Measurements from ENCODE around the gene HSPA13.
"Not testable (repeated sequence)": the region's sequence is repeated elsewhere in the genome, so short reads cannot be mapped to it uniquely, and the experiment has no call there.

The HSPA13 gene

GRCh38 chr21:14382835-14383595 is at the start of gene HSPA13:
Gene HSPA13, minus strand, starts transcription at chr21:14383146. Its CDS starts 27 bp downstream, at chr21:14383119.
- DNase-seq: peak; percentile 99

- DNase-seq: no peak
These were observed 36.0 kb upstream of the HSPA13 start for GRCh38 chr21:14418920-14419319.

DNA sequence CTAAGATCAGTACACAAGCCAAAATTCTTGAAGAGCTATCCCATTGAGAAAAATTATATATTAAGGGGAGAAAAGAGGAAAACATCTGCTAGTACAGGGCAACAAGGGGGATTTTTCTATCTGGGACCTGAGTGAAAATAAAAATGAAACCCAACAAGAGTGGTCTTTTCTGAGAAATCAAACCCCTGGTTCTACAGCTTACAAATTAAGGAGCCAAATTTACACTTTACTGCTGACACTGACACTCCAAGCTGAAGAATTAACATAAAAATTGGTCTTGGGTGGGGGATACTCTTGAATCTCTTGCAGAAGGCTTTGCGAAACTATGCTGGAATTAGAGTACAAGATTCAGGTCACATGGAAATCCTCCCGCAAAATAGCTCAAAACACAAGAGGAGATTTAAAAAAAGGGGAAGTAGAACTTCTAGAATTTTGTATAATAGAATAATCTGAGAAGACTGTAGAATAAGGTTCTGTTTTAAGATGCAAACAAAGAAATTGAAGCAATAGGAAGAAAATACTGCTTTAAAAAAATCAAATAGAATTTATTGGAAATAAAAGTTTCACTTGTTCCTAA is 32.1 kb upstream of the HSPA13 start:
- DNase-seq: no peak

DNA sequence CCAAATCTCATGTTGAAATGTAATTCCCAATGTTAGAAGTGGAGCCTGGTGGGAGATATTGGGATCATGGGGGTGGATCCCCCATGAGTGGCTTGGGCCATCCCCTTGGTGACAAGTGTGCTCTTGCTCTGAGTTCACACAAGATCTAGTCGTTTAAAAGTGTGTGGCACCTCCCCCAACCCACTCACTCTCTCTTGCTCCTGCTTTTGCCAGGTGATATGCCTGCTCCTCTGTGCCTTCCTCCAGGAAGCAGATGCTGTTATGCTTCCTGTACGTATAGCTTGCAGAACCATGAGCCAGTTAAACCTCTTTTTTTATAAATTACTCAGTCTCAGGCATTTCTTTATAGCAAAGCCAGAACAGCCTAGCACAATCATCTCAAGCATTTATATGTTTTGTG is 23.0 kb upstream of the HSPA13 start:
- no peak for DNase-seq

DNA sequence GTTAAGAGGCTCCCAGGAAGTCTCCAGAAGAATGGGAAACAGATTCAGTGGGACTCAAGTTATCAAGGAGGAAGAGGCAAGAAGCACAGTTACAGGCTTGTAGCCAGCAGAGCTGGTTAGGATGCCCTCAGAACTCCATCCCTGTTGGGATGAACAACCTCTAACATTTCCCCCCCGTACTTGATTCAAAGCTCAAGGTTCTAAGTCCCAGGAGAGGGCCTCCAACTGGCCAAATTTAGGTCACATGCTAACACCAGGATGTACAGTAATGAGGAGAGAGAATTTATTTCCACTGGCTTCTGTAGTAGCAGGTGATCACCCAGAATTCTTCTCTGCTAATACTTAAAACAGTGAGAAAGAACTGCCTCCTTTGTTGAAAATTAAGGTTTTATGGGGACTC is 22.3 kb upstream of the HSPA13 start:
- no peak for DNase-seq

DNA sequence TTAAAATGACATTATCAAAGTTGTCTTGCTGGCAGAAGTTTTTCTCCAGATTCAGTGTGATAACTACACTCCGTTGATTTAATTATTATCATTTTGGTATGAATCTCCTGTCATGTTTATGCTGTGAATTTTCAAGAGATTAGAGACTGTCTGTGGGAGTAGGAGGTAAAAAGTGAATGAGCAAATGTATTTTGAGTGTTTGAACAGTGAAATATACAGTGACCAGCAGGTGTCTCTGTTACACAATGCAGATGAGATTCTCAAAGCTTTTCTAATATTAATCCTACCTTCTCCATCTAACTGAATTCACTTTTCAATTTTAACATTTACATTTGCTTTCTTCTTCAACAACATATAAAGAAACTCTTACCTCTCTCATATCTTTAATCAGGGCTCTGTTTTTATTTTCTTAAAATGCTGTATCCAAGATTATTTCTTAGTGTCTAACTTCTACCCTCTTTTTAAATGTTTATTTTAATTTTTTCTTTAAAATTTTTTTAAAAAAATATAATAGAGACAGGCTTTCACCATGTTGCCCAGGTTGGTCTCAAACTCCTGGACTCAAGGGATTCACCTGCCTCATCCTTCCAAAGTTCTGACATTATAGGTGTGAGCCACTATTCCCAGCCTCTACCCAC is 20.9 kb upstream of the HSPA13 start:
- DNase-seq: no peak

- DNase-seq: no peak
These were observed 18.3 kb upstream of the HSPA13 start for GRCh38 chr21:14401217-14401616.

DNA sequence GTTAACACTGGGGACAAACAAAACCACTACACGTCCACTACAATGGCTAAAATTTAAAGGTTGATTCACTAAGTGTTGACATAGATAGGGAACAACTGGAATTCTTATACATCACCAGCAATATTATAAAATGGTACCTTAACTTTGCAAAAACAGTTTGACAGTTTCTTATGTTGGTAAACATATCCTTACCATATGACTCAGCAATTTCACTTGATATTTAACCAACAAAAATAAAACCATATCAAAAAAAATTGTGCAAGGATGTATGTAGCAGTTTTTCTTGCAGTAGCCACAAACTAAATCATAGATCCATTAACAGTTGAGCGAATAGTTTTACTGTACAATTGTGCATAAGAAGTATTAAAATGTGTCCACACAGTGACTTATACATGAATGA is 5.3 kb upstream of the HSPA13 start:
- no peak for DNase-seq

DNA sequence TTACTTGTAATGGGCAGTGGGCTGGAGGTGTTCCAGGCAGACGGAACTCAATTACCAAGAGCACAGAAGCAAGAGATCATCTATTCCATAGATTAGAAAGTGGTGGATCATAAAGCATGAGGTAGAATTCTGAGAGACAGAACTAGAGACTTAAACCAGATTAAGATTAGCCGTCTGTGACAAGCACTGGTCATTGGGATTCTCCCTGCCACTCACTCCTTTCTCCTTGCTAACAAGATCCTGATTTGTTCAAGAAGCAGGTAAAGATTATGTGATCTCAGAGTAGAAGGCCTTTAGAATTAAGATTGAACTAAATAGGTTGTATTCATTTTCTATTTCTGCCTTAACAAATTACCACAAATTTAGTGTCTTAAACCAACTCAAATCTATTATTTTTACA is 1.5 kb upstream of the HSPA13 start:
- DNase-seq: no peak

DNA sequence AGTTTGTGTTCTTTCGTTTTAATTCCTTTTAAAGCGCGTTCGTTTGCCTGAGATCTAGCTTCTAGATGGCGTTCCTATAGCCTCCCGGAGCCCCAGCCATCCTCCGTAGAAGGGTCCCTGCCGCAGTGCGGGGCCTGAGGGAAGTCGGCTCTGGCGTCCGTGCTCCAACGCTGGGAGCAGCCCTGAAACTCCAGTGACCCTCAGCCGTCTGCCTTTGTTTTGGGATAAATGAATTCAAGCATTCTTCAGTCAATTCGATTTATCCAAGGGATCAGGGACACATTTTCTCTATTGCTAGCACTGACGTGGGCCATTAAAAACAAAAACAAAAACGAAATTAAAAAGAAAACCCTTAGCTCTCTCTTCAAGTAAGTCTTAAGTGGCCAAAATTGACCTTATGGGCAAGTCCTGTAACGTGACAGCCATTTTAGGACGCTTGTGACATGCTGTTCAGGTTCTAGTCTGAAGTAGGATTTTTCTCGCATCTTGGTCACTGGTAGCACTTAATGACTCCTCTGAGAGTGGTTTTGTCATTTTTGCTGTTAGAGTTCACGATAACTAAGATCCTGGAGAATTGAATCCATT is 742 bp upstream of the HSPA13 start:
- DNase-seq: no peak

DNA sequence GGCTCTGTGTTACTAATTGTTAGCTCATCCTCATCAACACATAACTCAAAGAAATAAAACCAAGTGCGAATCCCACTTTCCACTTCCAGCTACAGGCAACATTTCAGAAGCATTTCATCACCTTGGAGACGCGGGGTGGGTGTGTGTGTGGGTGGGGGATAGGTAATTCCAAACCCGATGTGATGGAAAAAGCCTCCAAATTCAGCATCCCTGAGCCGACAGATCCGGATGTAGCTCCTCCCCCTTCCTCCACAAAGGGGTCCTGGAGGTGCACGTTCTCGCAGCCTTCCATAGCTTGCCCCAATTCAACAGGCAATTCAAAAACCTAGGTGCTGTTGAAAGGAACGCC is 486 bp downstream of the HSPA13 start:
- peak; percentile 51 for DNase-seq

DNA sequence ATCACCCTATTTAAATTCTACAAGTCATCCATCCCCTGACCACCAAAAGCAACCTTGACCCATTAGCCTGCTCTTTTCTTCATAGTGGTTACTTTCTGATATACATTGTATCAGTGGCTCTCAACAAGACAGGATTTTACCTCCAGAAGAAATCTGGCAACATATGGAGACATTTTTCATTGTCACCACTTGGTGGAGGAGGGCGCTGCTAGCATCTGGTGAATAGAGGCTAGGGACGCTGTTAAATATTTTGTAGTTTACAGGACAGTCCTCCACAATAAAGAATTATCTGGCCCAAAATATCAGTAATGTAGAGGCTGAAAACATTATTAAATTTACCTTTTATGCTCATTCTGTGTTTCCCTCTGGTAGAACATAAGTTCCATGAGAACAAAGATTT is 6.1 kb downstream of the HSPA13 start:
- no peak for DNase-seq

- no peak for DNase-seq
These were observed 15.9 kb downstream of the HSPA13 start for GRCh38 chr21:14366998-14367397.

DNA sequence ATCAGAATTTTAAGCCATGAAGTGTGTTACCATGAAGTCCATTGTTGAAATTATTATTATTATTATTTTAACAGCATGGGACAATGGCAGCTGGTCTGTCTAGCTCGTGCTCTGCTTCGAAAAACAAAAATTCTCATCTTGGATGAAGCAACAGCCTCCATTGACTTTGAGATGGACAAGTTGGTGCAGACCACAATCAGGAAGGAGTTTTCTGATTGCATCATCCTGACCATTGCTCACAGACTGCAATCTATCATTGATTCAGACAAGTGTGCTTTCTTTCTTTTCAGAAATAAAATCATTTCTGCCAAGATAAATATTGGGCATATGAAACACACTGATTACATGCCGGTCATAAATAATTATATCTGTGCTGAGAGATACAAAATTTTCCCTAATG is 21.0 kb downstream of the HSPA13 start:
- no peak for DNase-seq

DNA sequence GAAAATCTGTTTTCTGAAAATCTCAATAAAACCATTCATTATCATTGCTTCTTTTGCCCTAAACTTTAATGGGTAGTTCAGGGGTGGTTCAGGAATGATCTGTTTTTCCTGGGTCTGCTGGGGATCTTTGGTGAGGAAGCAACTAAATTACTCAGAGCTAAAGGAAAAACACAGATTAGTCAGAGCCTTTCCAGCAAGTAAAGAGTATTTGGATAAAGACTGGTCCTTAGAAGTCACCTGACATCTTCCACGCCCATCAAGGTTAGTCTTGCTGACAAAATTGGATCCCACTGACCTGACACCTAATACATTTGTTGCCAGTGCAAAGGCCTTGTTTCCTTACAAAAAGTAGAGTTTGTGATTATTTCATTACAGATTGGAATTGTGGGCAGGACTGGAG is 24.2 kb downstream of the HSPA13 start:
- no peak for DNase-seq

DNA sequence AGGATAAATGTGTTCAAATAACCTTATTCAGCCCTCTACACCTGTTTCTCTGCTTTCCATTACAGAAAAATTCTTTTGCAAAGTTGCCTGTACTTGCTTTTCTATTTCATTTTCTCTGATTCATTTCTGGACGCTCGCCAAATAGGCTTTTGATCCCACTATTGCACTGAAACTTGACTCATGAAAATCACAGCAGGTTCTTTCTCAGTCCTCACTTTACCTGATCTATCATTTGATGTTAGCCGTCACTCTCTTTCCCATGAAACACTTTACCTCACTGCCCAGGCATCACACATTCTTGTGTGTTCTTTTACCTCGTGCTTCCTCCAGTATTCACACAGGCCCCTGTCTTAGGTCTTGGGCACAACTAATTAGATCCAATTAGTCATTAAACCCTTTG is 26.2 kb downstream of the HSPA13 start:
- DNase-seq: no peak

GRCh38 chr21:14354515-14354914 is 28.4 kb downstream of the HSPA13 start:
- no peak for DNase-seq

DNA sequence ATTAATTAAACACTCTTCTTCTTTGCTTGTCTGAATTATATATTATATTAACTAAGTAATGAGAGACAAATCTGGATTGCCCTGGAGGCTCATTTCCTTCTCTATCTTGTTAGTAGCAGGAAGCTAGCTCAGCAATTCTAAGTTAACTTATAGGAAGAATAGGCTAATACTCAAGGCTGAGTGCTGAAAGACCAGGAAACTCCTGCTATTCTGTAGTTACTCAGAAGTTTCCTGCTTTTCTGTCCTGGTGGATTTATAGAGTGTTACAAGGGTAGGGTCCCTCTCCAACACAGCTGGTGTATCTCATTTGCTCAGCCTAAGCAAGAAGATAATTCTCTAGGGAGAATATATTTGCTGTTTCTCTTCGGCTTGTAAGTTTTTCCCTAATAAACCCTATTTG is 29.2 kb downstream of the HSPA13 start:
- no peak for DNase-seq

GRCh38 chr21:14353231-14353630 is 29.7 kb downstream of the HSPA13 start:
- no peak for DNase-seq

- not testable (repeated sequence) for DNase-seq
These were observed 55.6 kb downstream of the HSPA13 start for GRCh38 chr21:14327346-14327745.

DNA sequence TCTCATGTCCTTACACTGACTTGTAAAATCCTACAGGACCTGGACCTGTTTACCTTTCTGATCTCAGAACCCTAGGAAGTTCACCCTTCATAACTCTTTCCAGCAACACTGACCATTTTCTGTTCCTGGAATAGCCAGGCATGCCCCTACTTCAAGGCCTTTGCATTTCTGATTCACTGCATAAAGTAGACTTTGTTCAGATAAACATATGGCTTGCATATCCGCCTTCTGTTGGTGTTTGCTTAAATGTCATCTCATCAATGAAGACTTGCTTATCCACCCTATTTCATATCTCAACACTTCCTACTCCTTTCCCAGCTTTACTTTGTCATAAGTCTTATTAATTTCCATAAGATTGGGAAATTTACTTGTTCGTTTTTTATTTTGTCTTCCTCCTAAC is 57.4 kb downstream of the HSPA13 start:
- DNase-seq: no peak
